Lower leg skin (tissue), 4 donors: ENCODE measurements around the gene CYP8B1. TPM values are rescaled to one million over a fixed set of nuclear protein-coding genes. Genes with fewer than 3 reads are reported as not detected.

Source experiments
- DNase-seq, 2 donors: peaks; one replicate each; pipeline ENCODE4 v3.0.0-alpha.2; 2019; ENCODE audit warnings: low spot score in 2 of 2
- H3K4me3 ChIP-seq: fragments of 200-600 bp; sonication (generic); 2 replicates; pipeline ENCODE4 v1.5.1; 2017; ENCODE audit warnings: mild to moderate bottlenecking, low read depth; ENCODE audit not compliant: poor library complexity, severe bottlenecking
- POLR2A ChIP-seq, 2 donors: fragments of 450-650 bp; IDR thresholded peaks; one replicate each; pipeline ENCODE4 v1.6.1; 2016 to 2017; ENCODE audit warnings: antibody characterized with exemption in 2 of 2, mild to moderate bottlenecking in 1 of 2, moderate library complexity in 1 of 2
- WGBS, 2 donors: methylation state at CpG; one replicate each; pipeline ENCODE4 v1.1.5; 2018; 5-methylcytosine and 5-hydroxymethylcytosine counted together
- intact Hi-C: fragments of 100-400 bp; cut with DNase I; formaldehyde crosslinking; loops from one replicate; pipeline ENCODE4 v1.15.0; 2023; ENCODE audit warnings: low total_unique reads
- total RNA-seq, 4 donors: library from RNA; depleted of rRNA; stranded (reverse); fragments of >200 nt; gene quantifications; one replicate each; pipeline ENCODE4 v1.1.0, GENCODE V29; 2016
- TF ChIP-seq, protein P1 (sequence below), 3 donors: fragments of 450-650 bp; IDR thresholded peaks; one replicate each; pipeline ENCODE4 v1.5.1; 2016; ENCODE audit warnings: antibody characterized with exemption in 3 of 3, mild to moderate bottlenecking in 3 of 3, moderate library complexity in 2 of 3

The CYP8B1 gene
- total RNA-seq, 4 donors from 2014 or later, result not detected

GRCh38 chr3:42867138-42867537 is 8.5 kb downstream of the CYP8B1 start:
- WGBS, 2 donors, result 93 to 96% methylated on average over 7 of the region's 7 CpGs
- intact Hi-C loops, result no loop called here
- TF ChIP-seq POLR2A (IDR thresholded peaks at IDR 0.05), result no peak
- TF ChIP-seq, protein P1, sequence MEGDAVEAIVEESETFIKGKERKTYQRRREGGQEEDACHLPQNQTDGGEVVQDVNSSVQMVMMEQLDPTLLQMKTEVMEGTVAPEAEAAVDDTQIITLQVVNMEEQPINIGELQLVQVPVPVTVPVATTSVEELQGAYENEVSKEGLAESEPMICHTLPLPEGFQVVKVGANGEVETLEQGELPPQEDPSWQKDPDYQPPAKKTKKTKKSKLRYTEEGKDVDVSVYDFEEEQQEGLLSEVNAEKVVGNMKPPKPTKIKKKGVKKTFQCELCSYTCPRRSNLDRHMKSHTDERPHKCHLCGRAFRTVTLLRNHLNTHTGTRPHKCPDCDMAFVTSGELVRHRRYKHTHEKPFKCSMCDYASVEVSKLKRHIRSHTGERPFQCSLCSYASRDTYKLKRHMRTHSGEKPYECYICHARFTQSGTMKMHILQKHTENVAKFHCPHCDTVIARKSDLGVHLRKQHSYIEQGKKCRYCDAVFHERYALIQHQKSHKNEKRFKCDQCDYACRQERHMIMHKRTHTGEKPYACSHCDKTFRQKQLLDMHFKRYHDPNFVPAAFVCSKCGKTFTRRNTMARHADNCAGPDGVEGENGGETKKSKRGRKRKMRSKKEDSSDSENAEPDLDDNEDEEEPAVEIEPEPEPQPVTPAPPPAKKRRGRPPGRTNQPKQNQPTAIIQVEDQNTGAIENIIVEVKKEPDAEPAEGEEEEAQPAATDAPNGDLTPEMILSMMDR (IDR thresholded peaks at IDR 0.05), result no peak
- no peak overlapping the region for H3K4me3 ChIP-seq
- no peak for DNase-seq

GRCh38 chr3:42865256-42865655 is 10.4 kb downstream of the CYP8B1 start:
- no peak for TF ChIP-seq POLR2A (IDR thresholded peaks at IDR 0.05)
- TF ChIP-seq, protein P1 (IDR thresholded peaks at IDR 0.05), result no peak
- H3K4me3 ChIP-seq, result no peak overlapping the region
- no peak for DNase-seq
- WGBS, 2 donors, result 96 to 97% methylated on average over 8 of the region's 8 CpGs
- intact Hi-C loops, result no loop called here

DNA sequence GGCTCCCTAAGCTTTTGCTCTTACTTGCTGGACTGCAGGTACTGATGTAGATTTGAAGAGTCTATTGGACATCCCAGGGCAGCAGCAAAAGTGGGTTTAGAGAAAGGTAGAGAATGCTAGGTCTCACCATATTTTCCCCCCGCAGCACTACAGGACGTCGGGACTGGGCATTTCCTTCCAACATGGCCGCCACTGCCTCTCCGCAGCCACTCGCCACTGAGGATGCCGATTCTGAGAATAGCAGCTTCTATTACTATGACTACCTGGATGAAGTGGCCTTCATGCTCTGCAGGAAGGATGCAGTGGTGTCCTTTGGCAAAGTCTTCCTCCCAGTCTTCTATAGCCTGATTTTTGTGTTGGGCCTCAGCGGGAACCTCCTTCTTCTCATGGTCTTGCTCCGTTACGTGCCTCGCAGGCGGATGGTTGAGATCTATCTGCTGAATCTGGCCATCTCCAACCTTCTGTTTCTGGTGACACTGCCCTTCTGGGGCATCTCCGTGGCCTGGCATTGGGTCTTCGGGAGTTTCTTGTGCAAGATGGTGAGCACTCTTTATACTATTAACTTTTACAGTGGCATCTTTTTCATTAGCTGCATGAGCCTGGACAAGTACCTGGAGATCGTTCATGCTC is 11.2 kb downstream of the CYP8B1 start:
- peak in 1 of 2 donors; percentile 63 for DNase-seq
- intact Hi-C loops, result no loop called here
- no peak for TF ChIP-seq POLR2A (IDR thresholded peaks at IDR 0.05)
- TF ChIP-seq, protein P1 (IDR thresholded peaks at IDR 0.05), result no peak
- no peak overlapping the region for H3K4me3 ChIP-seq
- 94 to 95% methylated on average over 15 of the region's 15 CpGs for WGBS, 2 donors

DNA sequence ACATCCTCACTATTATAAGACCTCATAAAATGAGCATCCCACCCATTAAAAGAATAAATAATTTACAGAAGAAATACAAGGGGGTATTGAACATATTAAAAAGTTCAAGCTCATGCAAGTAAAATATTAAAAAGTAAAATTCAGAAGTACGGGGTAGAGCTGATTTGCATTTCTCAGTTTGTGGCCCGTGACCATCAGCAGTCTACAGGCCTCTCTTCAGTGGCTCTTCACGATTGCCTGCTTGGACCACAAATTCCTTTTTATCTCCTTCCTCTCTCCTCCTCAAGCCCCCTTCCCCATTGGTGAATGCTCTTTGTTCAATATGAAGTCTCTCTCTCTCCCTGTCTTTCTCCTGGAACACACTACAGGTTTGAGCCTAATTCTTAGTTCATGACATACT is 19.1 kb downstream of the CYP8B1 start:
- no peak for TF ChIP-seq POLR2A (IDR thresholded peaks at IDR 0.05)
- TF ChIP-seq, protein P1 (IDR thresholded peaks at IDR 0.05), result no peak
- WGBS, 2 donors, result 89 to 94% methylated on average over 3 of the region's 3 CpGs
- intact Hi-C loops, result no loop called here
- no peak for DNase-seq
- H3K4me3 ChIP-seq, result no peak overlapping the region

DNA sequence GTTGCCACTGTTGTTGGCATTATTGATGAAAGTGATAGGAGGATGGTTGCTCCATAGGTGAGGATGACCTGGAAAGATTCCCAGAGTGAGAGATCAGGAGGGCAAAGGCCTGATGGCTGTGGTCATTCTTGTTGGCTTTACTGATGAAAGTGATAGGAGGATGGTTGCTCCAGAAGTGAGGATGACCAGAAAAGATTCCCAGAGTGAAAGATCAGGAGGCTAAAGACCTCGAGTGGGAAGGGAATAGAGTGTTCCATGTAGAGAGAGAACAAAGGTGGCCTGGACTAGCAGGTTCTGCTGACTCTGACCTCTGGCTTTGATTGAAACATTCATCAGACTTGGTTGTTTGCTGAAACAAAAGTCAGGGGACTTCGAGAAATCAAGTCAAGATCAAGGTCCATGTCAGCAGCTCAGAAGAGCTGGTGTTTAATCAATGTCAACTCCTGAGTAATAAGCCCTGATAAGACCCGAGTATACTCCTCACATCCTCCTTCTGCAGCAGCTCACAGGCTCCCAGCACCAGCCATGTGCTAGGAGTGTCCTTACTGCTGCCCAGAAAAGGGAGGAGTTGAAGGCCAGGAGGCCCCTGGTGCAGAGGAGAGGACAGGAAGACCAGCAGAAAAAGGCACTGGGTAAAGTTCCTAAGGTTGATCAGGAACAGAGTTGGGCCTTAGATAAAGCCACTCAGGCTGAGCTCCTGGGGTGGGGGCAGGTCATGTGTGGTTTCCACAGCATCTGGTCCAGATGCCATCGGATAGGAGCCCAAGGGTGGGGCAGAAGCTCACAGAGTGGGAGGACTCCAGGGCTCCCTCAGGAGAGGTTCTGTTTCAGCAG is 19.9 kb downstream of the CYP8B1 start:
- 70 to 71% methylated on average over 4 of the region's 4 CpGs for WGBS, 2 donors
- no peak overlapping the region for H3K4me3 ChIP-seq
- DNase-seq, result peak in 1 of 2 donors; percentile 74
- intact Hi-C loops, result no loop called here
- TF ChIP-seq POLR2A (IDR thresholded peaks at IDR 0.05), result no peak
- TF ChIP-seq, protein P1 (IDR thresholded peaks at IDR 0.05), result no peak
